Cortex of kidney (tissue), 1 donor: ENCODE measurements around the gene NUMA1.

ENCODE experiments used
- DNase-seq: peaks from one replicate; lab custom pipeline; 2025; lab: John Stamatoyannopoulos, UW

NUMA1 gene

GRCh38 chr11:72067676-72068075 is 12.7 kb downstream of the NUMA1 start:
- DNase-seq = no peak

GRCh38 chr11:72067266-72067665 is 13.1 kb downstream of the NUMA1 start:
- DNase-seq = no peak

- no peak for DNase-seq
These were observed 13.5 kb downstream of the NUMA1 start for GRCh38 chr11:72066855-72067254.

- DNase-seq = no peak
These were observed 18.5 kb downstream of the NUMA1 start for GRCh38 chr11:72061739-72062396.

- DNase-seq = no peak
These were observed 21.8 kb downstream of the NUMA1 start for GRCh38 chr11:72058416-72059034.

- DNase-seq = no peak
These were observed 31.4 kb downstream of the NUMA1 start for GRCh38 chr11:72048766-72049460.

GRCh38 chr11:72045849-72046248 is 34.5 kb downstream of the NUMA1 start:
- DNase-seq = no peak

- no peak for DNase-seq
These were observed 38.1 kb downstream of the NUMA1 start for GRCh38 chr11:72042064-72042745.

GRCh38 chr11:72041364-72042063 is 38.8 kb downstream of the NUMA1 start:
- DNase-seq = no peak

- no peak for DNase-seq
These were observed 39.6 kb downstream of the NUMA1 start for GRCh38 chr11:72040491-72041363.

- DNase-seq = no peak
These were observed 40.4 kb downstream of the NUMA1 start for GRCh38 chr11:72039856-72040401.

GRCh38 chr11:72039031-72039855 is 41.1 kb downstream of the NUMA1 start:
- DNase-seq = no peak

GRCh38 chr11:72038491-72038890 is 41.9 kb downstream of the NUMA1 start:
- no peak for DNase-seq

- DNase-seq = no peak
These were observed 42.6 kb downstream of the NUMA1 start for GRCh38 chr11:72037554-72038311.

- DNase-seq = no peak
These were observed 43.7 kb downstream of the NUMA1 start for GRCh38 chr11:72036687-72037086.

- DNase-seq = no peak
These were observed 49.8 kb downstream of the NUMA1 start for GRCh38 chr11:72030472-72031045.

GRCh38 chr11:72026090-72026489 is 54.3 kb downstream of the NUMA1 start:
- DNase-seq = no peak

- no peak for DNase-seq
These were observed 56.1 kb downstream of the NUMA1 start for GRCh38 chr11:72024069-72024754.
